Measurements from ENCODE around the gene C7.

GRCh38 chr5:40904994-40905306, 4.3 kb upstream of the C7 start:
- TF ChIP-seq SIN3A (conservative IDR thresholded peaks at IDR 0.05 in 1 of 2, IDR thresholded peaks at IDR 0.05 in 1 of 2; ENCODE audit: low read depth in 1 of 2, low read length in 2 of 2) = no peak
- no peak for TF ChIP-seq MAX (IDR thresholded peaks at IDR 0.05)
